ENCODE measurements around the gene SEL1L.
"Not testable (repeated sequence)": the region's sequence is repeated elsewhere in the genome, so short reads cannot be mapped to it uniquely, and the experiment has no call there.

SEL1L gene

GRCh38 chr14:81435048-81435390, 98.6 kb downstream of the SEL1L start:
- DNase-seq (ENCODE audit: insufficient read length, low spot score) (no peak), FAIRE-seq (no peak)
- no peak for TF ChIP-seq POLR2A (IDR thresholded peaks at IDR 0.05; ENCODE audit: low read depth, low read length)

DNA sequence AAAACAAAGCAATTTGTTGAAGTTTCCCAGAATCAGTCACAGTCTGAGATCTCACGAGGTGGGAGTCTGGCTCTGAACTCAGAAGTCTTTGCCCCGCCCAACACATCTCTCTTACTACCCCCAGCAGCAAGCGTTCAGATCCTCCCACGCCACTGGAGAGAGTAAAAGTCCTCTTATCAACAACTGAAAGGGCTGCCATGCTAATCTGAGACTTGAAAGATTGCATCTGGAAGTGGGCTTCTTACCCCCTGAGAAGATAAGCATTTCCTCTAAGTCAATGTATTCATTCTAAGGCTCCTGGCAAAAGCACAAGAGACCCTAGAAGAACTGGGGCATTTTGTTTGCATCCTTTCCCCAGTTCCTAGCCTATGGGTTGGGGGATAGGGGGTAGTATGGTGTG, 99.4 kb downstream of the SEL1L start:
- DNase-seq (ENCODE audit: insufficient read length, low spot score) (no peak), FAIRE-seq (no peak)
- no peak for TF ChIP-seq POLR2A (IDR thresholded peaks at IDR 0.05; ENCODE audit: low read depth, low read length)

DNA sequence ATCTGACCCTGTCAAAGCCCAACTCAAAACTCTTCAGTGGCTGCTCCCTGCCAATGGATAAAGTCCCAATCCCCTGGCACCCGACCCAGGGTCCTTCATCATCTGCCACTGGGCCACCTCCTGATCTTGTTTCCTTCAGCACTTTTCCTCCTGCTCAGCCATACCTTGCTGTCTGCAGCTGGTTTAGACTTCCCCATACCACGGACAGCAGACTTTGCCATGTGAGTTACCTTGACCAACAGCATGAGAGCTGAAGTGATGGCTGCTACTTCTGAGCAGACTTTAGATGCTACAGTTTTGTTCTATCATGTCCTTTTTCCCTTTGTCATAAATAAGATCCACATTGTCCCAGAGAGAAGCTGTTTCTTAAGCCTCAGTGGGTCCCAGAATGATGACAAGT, 100.3 kb downstream of the SEL1L start:
- no peak for TF ChIP-seq POLR2A (IDR thresholded peaks at IDR 0.05; ENCODE audit: low read depth, low read length)
- no peak for DNase-seq (ENCODE audit: insufficient read length, low spot score)
- no peak for FAIRE-seq

DNA sequence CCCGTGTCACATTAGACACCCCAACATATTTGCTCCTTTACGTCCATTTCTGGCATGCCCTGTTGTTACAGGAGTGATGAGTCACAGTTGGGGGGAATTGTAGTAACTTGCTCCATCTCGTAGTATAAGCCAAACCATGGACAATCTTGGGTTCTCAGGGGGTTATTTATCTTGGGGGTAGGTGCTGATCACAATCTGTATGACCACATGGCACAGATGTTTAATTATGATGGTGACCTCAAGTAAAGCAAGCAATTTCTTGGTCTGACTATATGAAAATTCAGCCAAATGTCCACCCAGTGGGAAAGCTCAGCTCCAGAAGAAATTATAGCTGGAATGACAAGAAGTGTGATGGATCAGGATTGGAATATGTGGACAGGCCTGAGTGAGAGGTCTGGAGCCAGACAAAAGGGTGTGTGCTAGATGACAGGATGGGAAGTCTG, 101.4 kb downstream of the SEL1L start:
- DNase-seq (ENCODE audit: insufficient read length, low spot score) (no peak), FAIRE-seq (no peak)
- no peak for TF ChIP-seq POLR2A (IDR thresholded peaks at IDR 0.05; ENCODE audit: low read depth, low read length)

- DNase-seq (ENCODE audit: insufficient read length, low spot score) (no peak), FAIRE-seq (no peak)
- TF ChIP-seq POLR2A (IDR thresholded peaks at IDR 0.05; ENCODE audit: low read depth, low read length), result no peak
These were observed 103.4 kb downstream of the SEL1L start for GRCh38 chr14:81430235-81430634.

GRCh38 chr14:81429749-81430148, 103.9 kb downstream of the SEL1L start:
- not testable (repeated sequence) for FAIRE-seq

GRCh38 chr14:81429028-81429427, 104.6 kb downstream of the SEL1L start:
- no peak for DNase-seq (ENCODE audit: insufficient read length, low spot score)
- FAIRE-seq, result no peak
- TF ChIP-seq POLR2A (IDR thresholded peaks at IDR 0.05; ENCODE audit: low read depth, low read length), result no peak

More at GRCh38 chr14:81429749-81430148, 103.9 kb downstream of the SEL1L start:
- not testable (repeated sequence) for DNase-seq (ENCODE audit: insufficient read length, low spot score)

DNA sequence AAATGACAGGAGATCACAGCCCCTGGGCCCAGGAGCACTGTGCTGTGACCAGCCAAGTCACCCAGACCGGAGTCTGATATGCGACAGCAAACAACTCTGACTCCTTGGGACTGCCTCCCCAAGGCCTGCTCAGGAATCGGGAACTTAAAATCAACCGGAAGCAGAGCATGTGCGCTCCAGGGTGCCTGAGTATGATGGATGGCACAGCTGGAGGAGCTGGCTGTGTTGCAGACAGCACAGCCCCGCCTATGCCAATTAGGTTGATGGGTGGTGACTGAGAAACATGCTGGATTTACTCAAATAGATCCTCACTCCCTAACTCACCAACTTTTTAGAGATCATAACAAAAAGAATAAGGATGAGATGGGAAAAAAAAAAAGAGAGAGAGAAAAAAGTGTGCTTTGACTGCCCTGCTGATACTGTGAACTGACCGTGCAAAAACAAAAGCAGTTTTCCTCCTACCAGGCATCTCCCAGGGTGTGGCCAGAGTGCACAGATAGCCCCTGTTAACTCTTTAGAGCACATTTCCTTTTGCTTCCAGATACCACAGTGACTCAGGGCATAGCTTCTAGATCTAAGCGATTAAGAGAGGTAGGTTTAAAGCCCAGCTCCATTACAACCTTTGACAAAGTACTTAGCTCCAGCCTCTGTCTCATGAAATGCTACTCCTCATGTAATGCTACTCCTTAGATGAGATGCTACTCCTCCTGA, 106.2 kb downstream of the SEL1L start:
- no peak for DNase-seq (ENCODE audit: insufficient read length, low spot score)
- TF ChIP-seq POLR2A (IDR thresholded peaks at IDR 0.05; ENCODE audit: low read depth, low read length), result no peak
- no peak for FAIRE-seq

GRCh38 chr14:81423504-81423903, 110.1 kb downstream of the SEL1L start:
- FAIRE-seq (no peak), DNase-seq (ENCODE audit: insufficient read length, low spot score) (no peak)

More at GRCh38 chr14:81423504-81423903, 110.1 kb downstream of the SEL1L start:
- no peak for TF ChIP-seq POLR2A (IDR thresholded peaks at IDR 0.05; ENCODE audit: low read depth, low read length)
